Measurements from ENCODE around the gene ECEL1.

Gene ECEL1

GRCh38 chr2:232482301-232483238 lies 5.1 kb downstream of the ECEL1 start:
- DNase-seq = no peak

DNA sequence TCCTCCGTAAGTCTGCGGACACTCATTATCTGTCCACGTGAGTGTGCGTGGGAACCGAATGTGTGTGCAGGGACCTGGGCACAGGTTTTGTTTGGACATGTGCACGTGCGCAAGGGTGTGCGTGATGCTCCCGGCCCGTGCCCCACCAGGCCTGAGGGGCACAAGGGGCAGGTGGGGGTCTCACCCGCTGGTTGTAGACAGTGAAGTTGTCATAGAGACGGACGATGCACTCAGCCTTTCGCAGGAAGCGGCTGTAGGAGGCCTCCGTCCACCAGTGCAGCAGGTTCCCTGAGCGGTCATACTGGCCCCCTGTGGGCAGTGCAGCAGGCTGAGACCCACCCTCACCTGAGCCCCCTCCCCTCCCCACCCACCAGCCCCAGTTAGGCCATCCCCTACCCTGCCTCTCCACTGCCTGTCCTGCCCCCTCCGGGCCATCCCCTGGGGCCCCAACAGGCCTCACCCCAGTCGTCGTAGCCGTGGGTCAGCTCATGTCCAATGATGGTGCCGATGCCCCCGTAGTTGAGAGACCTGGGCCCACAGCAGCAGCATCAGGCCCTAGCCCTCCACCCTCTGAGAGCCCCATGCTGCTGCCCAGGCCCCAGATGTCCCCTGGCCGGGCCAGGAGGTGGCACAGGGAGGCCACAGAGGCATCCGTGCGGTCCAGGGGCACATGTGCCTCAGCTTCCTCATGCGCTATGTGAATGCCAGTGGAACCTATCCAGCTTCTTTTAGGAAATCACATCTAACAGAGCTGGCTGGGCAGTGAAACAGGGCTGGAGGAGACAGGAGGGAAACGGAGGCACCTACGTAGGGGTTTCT lies 6.1 kb downstream of the ECEL1 start:
- DNase-seq = no peak

DNA sequence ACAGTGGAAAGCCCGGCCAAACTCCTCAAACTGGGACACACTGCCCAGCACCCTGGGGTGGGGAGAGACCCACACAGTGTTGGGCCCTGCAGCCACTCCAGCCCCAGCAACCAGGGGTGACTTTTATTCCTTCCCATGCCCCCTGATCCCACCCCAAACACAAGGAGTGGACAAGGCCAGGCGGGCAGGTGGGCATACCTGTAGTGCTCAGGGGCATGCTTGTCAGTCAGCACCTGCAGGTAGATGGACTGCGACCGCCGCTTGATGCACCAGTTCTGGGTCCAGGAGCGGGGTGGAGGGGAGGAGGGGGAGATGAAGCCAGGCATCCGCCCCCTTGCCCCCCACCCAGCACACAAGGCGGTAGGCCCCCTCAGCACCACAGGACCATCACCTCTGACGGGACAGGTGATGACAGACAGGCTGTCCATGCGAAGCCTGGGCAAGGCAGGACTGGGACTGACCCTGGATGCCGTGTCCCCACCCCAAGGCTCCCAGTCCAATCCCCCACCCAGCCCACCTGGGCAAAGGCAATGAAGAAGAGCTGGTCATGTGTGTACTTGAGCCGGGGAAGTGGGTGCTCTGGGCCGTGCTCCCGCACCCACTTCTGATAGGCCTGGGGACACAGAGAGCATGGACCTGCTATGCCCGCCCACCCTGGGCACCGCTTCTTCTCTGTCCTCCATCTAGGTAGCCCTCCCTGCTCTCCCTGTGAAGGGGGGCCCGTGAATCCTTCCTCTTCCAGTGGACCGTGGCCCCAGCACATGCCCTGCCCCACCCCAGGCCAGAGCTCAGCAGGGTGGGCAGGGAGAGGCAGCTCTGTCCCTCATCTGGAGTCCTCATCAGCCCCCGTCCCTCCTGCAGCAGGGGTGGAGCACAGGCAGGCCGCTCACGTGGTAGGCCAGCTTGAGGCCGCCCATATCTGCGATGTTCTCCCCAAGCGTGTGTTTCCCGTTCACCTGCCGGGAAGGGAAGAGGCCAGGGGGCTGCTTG lies 7.1 kb downstream of the ECEL1 start:
- no peak for DNase-seq

DNA sequence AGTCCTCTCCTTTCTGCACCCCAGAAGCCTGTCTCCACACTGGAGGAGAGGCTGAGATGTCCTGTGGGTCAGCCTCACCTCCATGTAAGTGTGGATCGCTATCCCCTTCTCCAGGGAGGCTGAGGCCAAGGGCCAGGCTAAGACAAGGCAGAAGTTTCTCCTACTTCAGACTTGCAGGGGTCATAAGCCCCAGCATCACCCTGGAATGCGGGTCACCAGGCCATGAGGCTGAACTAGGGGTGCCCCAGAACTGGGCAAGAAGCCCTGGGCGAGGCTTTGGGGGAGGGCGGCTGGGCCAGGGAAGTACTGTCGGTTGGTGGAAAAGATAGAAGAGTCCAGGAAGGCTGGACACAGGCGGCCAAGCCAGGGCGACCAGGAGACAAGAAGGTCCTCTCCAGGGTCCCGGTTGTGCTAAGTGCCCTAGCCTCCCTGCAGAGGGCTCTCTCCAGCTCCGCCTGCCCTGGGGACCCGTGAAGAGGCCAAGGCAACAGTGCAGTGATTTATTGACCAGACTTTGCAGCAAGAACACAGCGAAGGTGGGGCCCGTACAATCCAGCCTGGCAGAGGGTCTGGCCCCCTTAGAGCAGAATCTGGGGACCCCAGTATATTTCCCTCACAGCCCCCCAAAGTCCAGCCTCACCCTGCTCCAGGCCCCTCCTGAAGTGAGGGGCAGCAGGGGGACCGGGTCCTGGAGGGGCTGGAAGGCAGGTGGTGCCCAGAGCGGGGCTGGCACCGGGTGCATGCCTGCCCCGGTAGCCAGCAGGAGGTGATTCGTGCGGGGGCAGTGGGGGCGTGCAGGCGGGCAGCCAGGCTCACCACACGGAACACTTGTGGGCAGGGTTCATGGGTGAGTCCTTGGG lies 8.1 kb downstream of the ECEL1 start:
- DNase-seq = no peak

DNA sequence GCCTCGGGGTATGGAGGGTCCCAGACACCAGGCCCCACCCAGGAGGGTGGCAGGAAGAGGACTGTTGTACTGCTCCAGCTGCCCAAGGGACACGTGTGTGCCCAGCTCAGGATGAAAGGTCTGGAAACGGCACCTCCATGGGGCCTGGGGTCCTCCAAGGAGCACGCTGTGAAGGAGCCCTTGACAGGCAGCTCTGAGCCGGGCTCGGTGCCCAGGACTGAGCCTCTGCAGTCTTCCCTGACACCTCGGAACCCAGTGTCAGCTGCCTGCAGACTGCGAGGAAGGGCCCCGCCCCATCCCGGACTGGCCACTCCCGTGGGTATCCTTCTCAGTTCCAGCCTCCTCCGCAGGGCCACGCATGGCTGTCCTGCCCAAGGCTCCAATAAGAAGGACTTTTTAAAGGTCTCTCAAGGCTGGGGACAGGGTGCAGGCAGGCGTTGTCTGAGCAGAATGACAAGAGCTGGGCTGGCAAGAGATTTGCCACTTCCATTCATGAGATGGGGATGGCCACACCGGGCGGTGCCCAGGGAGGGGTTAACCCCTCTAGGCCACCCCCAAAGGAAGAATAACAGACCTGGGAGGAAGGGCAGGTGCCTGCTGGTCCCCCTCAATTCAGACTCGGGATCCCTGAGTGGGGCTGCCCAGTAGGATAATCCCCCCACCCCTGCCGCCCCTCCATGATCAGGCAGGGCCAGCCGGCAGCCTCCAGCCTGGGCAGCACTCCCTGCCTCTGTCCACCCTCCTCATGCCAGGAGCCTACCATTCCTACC lies 8.9 kb downstream of the ECEL1 start:
- DNase-seq = no peak

DNA sequence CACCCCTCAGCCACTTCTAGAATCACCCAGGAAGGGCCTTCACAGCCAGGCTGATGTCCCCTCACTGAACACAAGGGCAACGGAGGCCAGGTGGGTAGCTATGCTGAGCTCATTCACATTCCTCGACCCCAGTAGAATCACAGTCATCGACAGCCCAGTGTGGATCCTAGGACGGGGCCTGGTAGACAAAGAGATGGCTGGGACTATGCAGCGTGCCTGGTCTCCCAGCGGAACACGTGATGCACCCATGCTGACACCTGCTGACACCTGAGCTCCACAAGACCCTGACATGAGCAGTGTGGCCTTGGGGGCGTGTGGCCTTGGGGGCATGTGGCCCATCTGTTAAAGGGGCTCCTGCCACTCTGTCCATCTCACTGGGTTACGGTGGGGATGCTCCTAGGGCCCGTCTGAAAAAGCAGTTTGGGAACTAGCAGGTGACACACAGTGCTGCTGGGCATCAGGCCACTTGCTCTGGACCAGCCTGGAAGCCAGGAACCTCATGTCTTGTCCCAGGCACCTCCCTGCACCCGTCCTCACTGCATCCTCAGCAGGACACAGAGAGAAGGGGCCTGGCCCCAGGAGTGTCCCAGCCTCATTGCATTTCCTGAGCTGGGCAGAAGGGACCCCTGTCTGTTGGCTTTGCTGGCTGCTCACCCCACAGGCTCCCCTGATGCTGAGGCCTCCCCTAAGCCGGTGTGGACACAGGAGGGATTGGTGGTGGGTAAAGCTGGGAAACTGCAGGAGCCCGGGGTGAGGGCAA lies 9.7 kb downstream of the ECEL1 start:
- DNase-seq = no peak

GRCh38 chr2:232476791-232477190 lies 10.8 kb downstream of the ECEL1 start:
- DNase-seq = no peak

- no peak for DNase-seq
Measured at GRCh38 chr2:232476045-232476444, 11.6 kb downstream of the ECEL1 start.

DNA sequence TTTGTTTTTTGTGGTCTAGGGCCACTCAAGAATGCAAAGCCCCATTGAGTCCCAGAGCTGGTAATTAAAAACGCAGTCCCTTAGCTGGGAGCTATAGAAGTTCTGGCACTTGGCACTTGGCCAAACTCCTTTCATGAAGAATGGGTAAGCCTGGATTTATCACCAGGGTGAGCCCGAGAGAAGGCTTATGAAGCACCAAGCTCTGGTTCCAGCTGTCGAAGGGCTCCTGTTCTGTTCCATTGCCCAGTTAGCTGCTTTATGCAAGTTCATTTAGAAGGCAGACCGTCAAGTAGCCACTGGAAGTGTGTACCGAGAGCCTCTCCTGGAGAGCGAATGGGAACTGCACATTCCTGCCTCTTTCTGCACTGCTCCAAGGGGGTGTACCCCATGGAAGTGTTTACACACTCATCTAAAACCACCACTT lies 14.2 kb downstream of the ECEL1 start:
- DNase-seq = no peak

DNA sequence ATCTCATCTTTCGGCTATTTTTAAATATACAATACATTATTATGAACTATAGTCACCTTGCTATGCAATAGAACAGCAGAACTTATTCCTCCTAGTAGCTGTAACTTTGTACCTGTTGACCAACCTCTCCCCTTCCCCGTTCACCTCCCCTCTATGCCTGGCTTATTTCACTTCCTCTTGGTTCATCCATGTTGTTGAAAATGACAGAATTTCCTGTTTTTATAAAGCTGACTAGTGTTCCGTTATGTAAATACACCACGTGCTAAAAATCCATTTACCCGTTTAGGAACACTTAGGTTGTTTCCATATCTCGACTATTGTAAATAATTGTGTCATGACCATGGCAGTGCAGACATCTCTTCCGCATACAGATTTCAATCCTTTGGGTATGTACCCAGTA lies 21.4 kb downstream of the ECEL1 start:
- no peak for DNase-seq

- no peak for DNase-seq
Measured at GRCh38 chr2:232465061-232465460, 22.6 kb downstream of the ECEL1 start.

DNA sequence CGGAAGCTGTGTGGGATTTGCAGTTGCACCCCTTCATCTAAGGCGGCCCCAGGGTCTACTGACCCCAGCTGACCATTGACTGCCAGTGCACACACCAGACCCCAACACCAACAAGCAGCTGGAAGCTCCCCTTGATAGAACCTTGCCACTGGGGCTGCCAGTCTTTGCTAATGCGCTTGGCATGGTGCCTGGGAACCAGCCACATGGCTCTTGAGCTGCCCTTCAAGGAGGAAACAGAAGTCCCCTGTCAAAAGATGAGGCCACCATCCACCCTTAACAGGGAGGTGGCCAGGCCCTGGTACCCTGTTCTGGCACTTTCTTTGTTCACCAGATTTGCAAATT lies 23.1 kb downstream of the ECEL1 start:
- no peak for DNase-seq

DNA sequence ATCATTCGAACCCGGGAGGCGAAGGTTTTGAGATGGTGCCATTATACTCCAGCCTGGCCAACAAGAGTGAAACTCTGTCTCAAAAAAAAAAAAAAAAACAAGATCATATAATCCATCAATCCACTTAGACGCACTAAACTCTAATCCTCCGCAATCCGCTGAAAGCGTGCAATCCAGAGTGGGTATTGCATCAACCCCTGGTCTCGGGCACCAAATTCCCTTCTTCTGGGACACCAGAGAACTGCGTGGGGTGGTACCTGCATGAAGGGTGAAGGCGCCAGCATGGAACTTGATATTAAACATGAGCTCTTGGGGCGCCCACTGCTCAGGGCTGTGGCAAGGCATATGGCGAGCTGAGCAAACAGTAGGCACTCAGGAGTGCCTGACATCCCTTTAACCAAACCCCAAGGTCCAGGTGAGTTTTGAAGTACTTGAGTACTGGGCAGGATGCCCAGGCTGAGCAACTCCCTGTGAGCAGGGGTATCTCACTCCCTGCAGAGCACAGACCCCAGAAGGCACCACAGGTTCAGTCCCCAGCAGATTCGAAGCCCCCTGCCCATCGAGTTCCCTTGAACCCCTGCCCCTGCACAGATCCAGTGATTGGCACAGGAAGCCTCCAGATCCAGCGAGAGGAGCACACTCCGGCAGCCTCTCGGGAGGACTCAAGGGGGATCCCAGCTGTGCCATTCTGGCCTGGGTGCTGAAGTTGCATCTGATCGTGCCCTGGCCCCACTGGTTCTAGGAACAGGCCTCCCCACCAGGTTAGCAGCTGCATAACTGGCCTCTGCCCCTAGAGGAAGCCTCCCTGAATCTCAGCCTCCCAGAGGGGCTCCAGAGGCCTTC lies 23.7 kb downstream of the ECEL1 start:
- DNase-seq = no peak

DNA sequence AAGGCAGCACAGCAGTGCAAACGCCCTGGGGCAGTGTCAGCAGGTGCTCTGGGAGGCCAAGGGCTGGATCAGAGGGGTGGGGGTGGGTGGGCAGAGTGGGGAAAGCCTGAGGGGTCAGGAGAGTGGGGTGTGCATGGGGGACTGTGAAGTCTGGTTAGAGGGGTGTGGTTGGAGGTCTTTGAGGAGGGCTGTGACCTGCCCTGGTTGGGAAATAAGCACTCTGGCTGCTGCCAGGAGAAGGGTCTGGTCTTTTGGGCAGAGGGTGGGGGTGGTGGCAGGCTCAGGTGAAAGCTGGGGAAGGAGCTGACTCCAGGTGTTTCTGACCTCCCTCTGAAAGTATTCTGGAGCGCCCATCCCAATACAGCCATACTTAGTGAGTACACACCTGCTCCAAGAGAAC lies 27.5 kb downstream of the ECEL1 start:
- DNase-seq = no peak

GRCh38 chr2:232459419-232460035 lies 28.1 kb downstream of the ECEL1 start:
- DNase-seq = no peak

- no peak for DNase-seq
Measured at GRCh38 chr2:232458661-232459418, 28.8 kb downstream of the ECEL1 start.

DNA sequence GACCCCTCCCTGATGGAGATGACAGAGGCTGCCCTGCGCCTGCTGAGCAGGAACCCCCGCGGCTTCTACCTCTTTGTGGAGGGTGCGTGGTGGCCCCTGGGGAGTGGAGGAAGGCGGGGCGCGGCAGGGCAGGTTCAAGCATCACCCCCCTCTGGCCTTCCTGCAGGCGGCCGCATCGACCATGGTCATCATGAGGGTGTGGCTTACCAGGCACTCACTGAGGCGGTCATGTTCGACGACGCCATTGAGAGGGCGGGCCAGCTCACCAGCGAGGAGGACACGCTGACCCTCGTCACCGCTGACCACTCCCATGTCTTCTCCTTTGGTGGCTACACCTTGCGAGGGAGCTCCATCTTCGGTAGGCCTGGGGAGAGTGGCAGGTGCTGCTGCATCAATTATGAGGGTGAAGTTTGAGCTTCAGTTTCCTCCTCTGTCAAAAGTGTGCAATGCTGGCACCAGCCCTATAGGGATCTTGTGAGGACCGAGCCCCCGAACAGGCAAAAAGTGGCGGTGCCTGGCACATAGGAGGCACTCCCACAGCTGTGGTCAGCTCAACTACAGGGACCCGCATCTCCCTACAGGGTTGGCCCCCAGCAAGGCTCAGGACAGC lies 29.5 kb downstream of the ECEL1 start:
- DNase-seq = no peak
